Heart left ventricle (tissue), 13 donors: ENCODE measurements around the gene MBD3L2.

Experiments used
- CTCF ChIP-seq, 12 donors: fragments of 200-600 bp; sonication (generic) in 4 of 12; IDR thresholded peaks; one replicate each; pipeline versions ENCODE4 v1.5.0 to v1.8.0; 2018 to 2022; ENCODE audit warnings: antibody characterized with exemption in 12 of 12, mild to moderate bottlenecking in 5 of 12
- POLR2A ChIP-seq, 2 donors: fragments of 450-650 bp; IDR thresholded peaks; one replicate each; pipeline ENCODE4 v1.6.1; 2017; ENCODE audit warnings: antibody characterized with exemption in 2 of 2, mild to moderate bottlenecking in 2 of 2, moderate library complexity in 2 of 2
- donor health status: ischemic (EF 13 %, LVEDD 7.1; RV severe dilation, severe dysfunction).
- donor health status: DM: no; HTN: yes; CAD: no.
- donor health status: DM: no; HTN: no; CAD: no.
- donor health status: ischemic (EF 25% LVEDD 6.9; RV normal size, moderate dysfunction).
- donor health status: ischemic (EF 25% LVEDD 5.7; RV mildly dilated, moderate dysfunction).
- donor health status: ischemic (EF 35%, LVEDD 5.7; RV mildly dilated, moderate dysfunction).
- donor health status: nonischemic (EF 11% LVEDD 7.7; RV severe dilation, severe dysfunction).
- donor health status: DM: yes; HTN: yes; CAD: no.
- donor health status: PGD.
- donor health status: ischemic (EF 29% LVEDD 5.4; RV normal size, mild dysfunction).
- donor health status: nonischemic (EF 23%, LVEDD 6.1; RV moderate dilation, normal function).

- TF ChIP-seq CTCF (IDR thresholded peaks at IDR 0.05) (no peak), POLR2A (IDR thresholded peaks at IDR 0.05) (no peak)
Measured at GRCh38 chr19:7063339-7063738, 14.2 kb downstream of the MBD3L2 start.
